Endothelial cell of umbilical vein (primary cell): ENCODE measurements around the gene ASPHD2. TPM values are rescaled to one million over a fixed set of nuclear protein-coding genes. Genes with fewer than 3 reads are reported as not detected.

Experiments used
- BruUV-seq: library from RNA; stranded (reverse); fragments of 400-500 nt; replicated peaks from 2 replicates; lab custom pipeline; 2021; lab: Mats Ljungman, UMichigan
- CTCF ChIA-PET: fragments of 300-600, 350-600 bp; sonication (Branson Sonifier 250); formaldehyde crosslinking; loops from one replicate; lab custom pipeline; 2021; ENCODE audit warnings: antibody characterized with exemption, inconsistent platforms; lab: Charles Lee
- POLR2A ChIA-PET: fragments of 300-600, 350-600 bp; sonication (Branson Sonifier 250); formaldehyde crosslinking; loops from one replicate; lab custom pipeline; 2021; ENCODE audit warnings: antibody characterized with exemption, inconsistent platforms; lab: Charles Lee
- DNase-seq: peaks from one replicate; pipeline ENCODE4 v3.0.0-alpha.2; 2011; ENCODE audit warnings: low read depth, low spot score
- FAIRE-seq: peaks from 2 replicates; lab custom pipeline; 2011; peaks lifted over from hg19 to GRCh38; lab: Jason Lieb, UNC
- H2AFZ ChIP-seq: 2 replicates; pipeline ENCODE4 v1.6.0; 2012; ENCODE audit warnings: low read depth, low read length, control low read depth, inconsistent platforms
- H3K27ac ChIP-seq: 2 replicates; pipeline ENCODE4 v1.5.1; 2011; ENCODE audit warnings: low read depth, mild to moderate bottlenecking, control low read depth, low read length, moderate library complexity; ENCODE audit not compliant: insufficient read depth
- H3K27me3 ChIP-seq, 2 experiments: 2 replicates each; pipeline versions ENCODE4 v1.6.0 to v1.6.1; 2011; ENCODE audit warnings: low read length in 2 of 2, mixed read lengths in 1 of 2; ENCODE audit not compliant: control insufficient read depth in 2 of 2, insufficient read depth in 2 of 2
- H3K36me3 ChIP-seq, 2 experiments: 2 replicates in 1 of 2; 3 replicates in 1 of 2; pipeline ENCODE4 v1.5.1; 2011; ENCODE audit warnings: low read length in 2 of 2, mild to moderate bottlenecking in 1 of 2, moderate library complexity in 1 of 2; ENCODE audit not compliant: control insufficient read depth in 2 of 2, insufficient read depth in 2 of 2; ENCODE audit errors: extremely low read depth in 1 of 2
- H3K4me1 ChIP-seq: 3 replicates; pipeline ENCODE4 v1.5.1; 2011; ENCODE audit warnings: mild to moderate bottlenecking, low read length; ENCODE audit not compliant: control insufficient read depth, insufficient read depth; ENCODE audit errors: extremely low read depth
- H3K4me2 ChIP-seq: 2 replicates; pipeline ENCODE4 v1.6.1; 2011; ENCODE audit warnings: low read length, control low read depth, mixed read lengths; ENCODE audit not compliant: insufficient read depth
- H3K4me3 ChIP-seq, 3 experiments: fragments of 200-600 bp in 1 of 3; sonication (generic), shearing (Covaris generic) in 1 of 3; replicated peaks in 1 of 3; 2 replicates each; pipeline ENCODE4 v1.5.1; 2011 to 2016; ENCODE audit warnings: control low read depth in 3 of 3, low read length in 3 of 3, mild to moderate bottlenecking in 2 of 3, inconsistent platforms in 1 of 3, low read depth in 1 of 3, moderate library complexity in 1 of 3; ENCODE audit not compliant: insufficient read depth in 1 of 3
- H3K79me2 ChIP-seq: 2 replicates; pipeline ENCODE4 v1.6.0; 2012; ENCODE audit warnings: low read length, inconsistent platforms; ENCODE audit not compliant: control insufficient read depth, insufficient read depth
- H3K9ac ChIP-seq: replicated peaks from 2 replicates; pipeline ENCODE3; 2011; ENCODE audit warnings: low read length, control low read depth; ENCODE audit not compliant: insufficient read depth; ENCODE audit errors: extremely low read depth
- H3K9me1 ChIP-seq: replicated peaks from 3 replicates; pipeline ENCODE4 v1.6.0; 2011; ENCODE audit warnings: mild to moderate bottlenecking, low read length; ENCODE audit not compliant: control insufficient read depth, insufficient read depth; ENCODE audit errors: extremely low read depth
- H3K9me3 ChIP-seq: replicated peaks from 2 replicates; pipeline ENCODE4 v1.5.1; 2012; ENCODE audit warnings: low read length, inconsistent platforms; ENCODE audit not compliant: control insufficient read depth, insufficient read depth
- H4K20me1 ChIP-seq: replicated peaks from 2 replicates; pipeline ENCODE3; 2011; ENCODE audit warnings: mild to moderate bottlenecking, low read length; ENCODE audit not compliant: control insufficient read depth, insufficient read depth; ENCODE audit errors: extremely low read depth
- CTCF ChIP-seq, 2 donors: IDR thresholded peaks; 1 replicate in 1 of 2; 2 replicates in 1 of 2; pipeline ENCODE4 v1.5.1; 2011; ENCODE audit warnings: low read length in 2 of 2, mild to moderate bottlenecking in 2 of 2, moderate library complexity in 2 of 2, control low read depth in 1 of 2, inconsistent platforms in 1 of 2, low read depth in 1 of 2; ENCODE audit not compliant: insufficient read depth in 1 of 2; ENCODE audit errors: extremely low read depth in 1 of 2
- EZH2 ChIP-seq: IDR thresholded peaks from 2 replicates; pipeline ENCODE4 v1.6.1; 2012; ENCODE audit warnings: borderline replicate concordance, low read depth, mild to moderate bottlenecking, moderate library complexity, low read length, inconsistent platforms; ENCODE audit not compliant: severe bottlenecking
- FOS ChIP-seq: IDR thresholded peaks from 2 replicates; pipeline ENCODE4 v1.6.1; 2011; ENCODE audit warnings: mild to moderate bottlenecking, low read length, moderate library complexity, borderline replicate concordance; ENCODE audit not compliant: insufficient read depth
- GATA2 ChIP-seq: IDR thresholded peaks from 2 replicates; pipeline ENCODE4 v1.7.0; 2011; ENCODE audit warnings: low read depth, mild to moderate bottlenecking, moderate library complexity, mixed read lengths, low read length; ENCODE audit not compliant: insufficient read length, insufficient read depth
- JUN ChIP-seq: IDR thresholded peaks from 2 replicates; pipeline ENCODE4 v1.6.1; 2011; ENCODE audit warnings: borderline replicate concordance, low read depth; ENCODE audit not compliant: insufficient read length, insufficient read depth
- MAX ChIP-seq: IDR thresholded peaks from 2 replicates; pipeline ENCODE4 v1.6.1; 2011; ENCODE audit not compliant: insufficient read depth, insufficient read length
- MYC ChIP-seq: IDR thresholded peaks from one replicate; pipeline ENCODE4 v1.6.1; 2011; ENCODE audit warnings: mild to moderate bottlenecking, low read depth, low read length
- POLR2A ChIP-seq: IDR thresholded peaks from 2 replicates; pipeline ENCODE4 v1.6.1; 2012; ENCODE audit warnings: low read depth, mild to moderate bottlenecking, control low read depth, low read length
- POLR2AphosphoS5 ChIP-seq: IDR thresholded peaks from 2 replicates; pipeline ENCODE4 v1.6.1; 2012; ENCODE audit warnings: low read depth, mild to moderate bottlenecking, control low read depth, low read length, moderate library complexity; ENCODE audit not compliant: insufficient read depth
- dilution Hi-C: fragments of 300-500 bp; cut with MboI; formaldehyde crosslinking; loops from one replicate; pipeline ENCODE4 v1.15.0; 2019; ENCODE audit warnings: low sequenced_read_pairs; ENCODE audit not compliant: extremely low pct_ligation_motif_present
- intact Hi-C: fragments of 100-400 bp; cut with micrococcal nuclease; formaldehyde crosslinking; loops from one replicate; pipeline ENCODE4 v1.10.0; 2022
- polyA plus RNA-seq, 4 experiments: library from polyadenylated mRNA; depleted of rRNA in 3 of 4; stranded (reverse) in 3 of 4; unstranded in 1 of 4; fragments of >200 nt; gene quantifications; 2 replicates each; pipeline versions ENCODE4 v1.2.1 to v1.2.3, GENCODE V29; 2011 to 2012; ENCODE audit warnings: missing spikeins in 1 of 4
- total RNA-seq: library from RNA; stranded (reverse); gene quantifications from 2 replicates; pipeline ENCODE4 v1.2.3, GENCODE V29; 2021

ASPHD2 gene
- total and polyA plus RNA-seq, 2 donors (not counting 3 experiments of a cell fraction or from before 2014, with no cell fraction given) = 4.8 to 5.5 TPM

- Histone ChIP-seq H3K4me2 (no peak overlapping the region), H3K9ac (no peak overlapping the region), H2AFZ (no peak overlapping the region), H3K27ac (no peak overlapping the region), H3K9me1 (no peaks in the 10 kb centered on the region), H3K4me3 (no peak overlapping the region), H3K9me3 (no peaks in the 10 kb centered on the region), H3K27me3 (peaks cover 4 to 8% of the 10 kb centered on the region in 2 experiments), H4K20me1 (no peaks in the 10 kb centered on the region), H3K79me2 (no peaks in the 10 kb centered on the region), H3K4me1 (no peaks in the 10 kb centered on the region), H3K36me3 (no peaks in the 10 kb centered on the region)
- intact Hi-C loops (loop anchor here (1.0 kb wide), 3 partner anchors 34 to 267 kb away; no protein-coding TSS in a partner anchor), dilution Hi-C loops (no loop called here)
- ChIA-PET CTCF (interaction anchor here (0.6 to 6.6 kb wide), 7 partner anchors 11 to 266 kb away, joined by 3 to 76 read pairs (median 5); no protein-coding TSS in a partner anchor), POLR2A (no interaction called here)
- no TSS peak for BruUV-seq
- DNase-seq = peak; percentile 72
- TF ChIP-seq CTCF (IDR thresholded peaks at IDR 0.05; ENCODE audit: extremely low read depth in 1 of 2, insufficient read depth in 1 of 2, low read depth in 1 of 2, low read length in 2 of 2) = peak; percentile 68 to 72
- no peak for TF ChIP-seq MAX
- peak; percentile 19 for TF ChIP-seq FOS
- peak; percentile 92 for FAIRE-seq
These were observed 30.3 kb upstream of the ASPHD2 start for GRCh38 chr22:26398741-26399153.

- intact Hi-C loops = no loop called here
- DNase-seq = peak; percentile 6
- no peak for FAIRE-seq
- no peak overlapping the region for H3K4me3 ChIP-seq
- no peaks in the 10 kb centered on the region for H3K9me1 ChIP-seq
- H3K4me2 ChIP-seq = no peak overlapping the region
- H4K20me1 ChIP-seq = no peaks in the 10 kb centered on the region
- no TSS peak for BruUV-seq
- dilution Hi-C loops = no loop called here
- H3K36me3 ChIP-seq = no peaks in the 10 kb centered on the region
- no peak overlapping the region for H2AFZ ChIP-seq
- no peak overlapping the region for H3K27ac ChIP-seq
- H3K9ac ChIP-seq = no peak overlapping the region
- no peaks in the 10 kb centered on the region for H3K4me1 ChIP-seq
- ChIA-PET POLR2A (no interaction called here), CTCF (interaction anchor here (1.0 to 6.6 kb wide), 5 partner anchors 50 to 266 kb away, joined by 5 to 76 read pairs (median 7); no protein-coding TSS in a partner anchor)
- H3K9me3 ChIP-seq = no peaks in the 10 kb centered on the region
- no peaks in the 10 kb centered on the region for H3K79me2 ChIP-seq
- TF ChIP-seq POLR2A = no peak
- TF ChIP-seq EZH2 = no peak
- no peak for TF ChIP-seq GATA2
- TF ChIP-seq MAX = peak; percentile 8
- TF ChIP-seq JUN = no peak
- no peak for TF ChIP-seq FOS
- no peak for TF ChIP-seq POLR2AphosphoS5
- no peak for TF ChIP-seq MYC
- no peak for TF ChIP-seq CTCF (IDR thresholded peaks at IDR 0.05; ENCODE audit: extremely low read depth in 1 of 2, insufficient read depth in 1 of 2, low read depth in 1 of 2, low read length in 2 of 2)
- peaks cover 10 to 13% of the 10 kb centered on the region in 2 experiments for H3K27me3 ChIP-seq
These were observed 29.8 kb upstream of the ASPHD2 start for GRCh38 chr22:26399289-26399688.
